ENCODE measurements around the gene CUX1.

DNA sequence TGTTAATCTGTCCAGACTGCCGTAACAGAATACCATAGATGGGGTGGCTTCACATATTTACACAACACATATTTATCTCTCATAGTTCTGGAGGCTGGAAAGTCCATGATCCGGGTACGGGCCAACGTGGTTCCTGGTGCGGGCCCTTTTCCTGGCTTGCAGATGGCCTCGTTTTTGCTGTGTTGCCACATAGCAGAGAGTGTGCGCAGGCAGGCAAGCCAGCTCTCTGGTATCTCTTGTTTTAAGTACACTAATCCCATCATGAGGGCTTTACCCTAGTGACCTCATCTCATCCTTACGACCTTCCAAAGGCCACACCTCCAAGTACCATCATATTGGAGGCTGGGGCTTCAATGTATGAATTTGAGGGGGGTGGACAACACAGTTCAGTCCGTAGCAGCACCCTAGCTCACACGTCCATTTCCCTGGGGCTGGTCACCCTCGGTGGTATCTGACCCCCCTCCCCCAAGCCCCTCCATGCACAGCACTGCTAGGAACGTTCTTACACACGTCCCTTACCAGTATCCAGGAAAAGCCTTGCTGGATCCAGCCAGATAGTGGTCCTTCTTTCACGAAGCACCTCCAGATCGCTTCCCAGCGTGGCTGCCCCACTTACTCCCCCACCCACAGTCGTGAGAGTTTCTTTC lies 21.5 kb downstream of the CUX1 start:
- TF ChIP-seq GATA2 (IDR thresholded peaks at IDR 0.05; ENCODE audit: low read depth, low read length) = no peak
- no peak for TF ChIP-seq GATA3 (IDR thresholded peaks at IDR 0.05; ENCODE audit: low read depth, low read length)

Measured in SH-SY5Y (cell line).